GM19193 (cell line): ENCODE data around the gene CENPU.

Experiments used
- POLR2A ChIP-seq: IDR thresholded peaks from 4 replicates; pipeline ENCODE4 v1.6.1; 2011; ENCODE audit not compliant: insufficient read depth, insufficient read length; ENCODE audit errors: extremely low read depth

The CENPU gene

GRCh38 chr4:184689681-184690080, 44.2 kb downstream of the CENPU start:
- no peak for TF ChIP-seq POLR2A

DNA sequence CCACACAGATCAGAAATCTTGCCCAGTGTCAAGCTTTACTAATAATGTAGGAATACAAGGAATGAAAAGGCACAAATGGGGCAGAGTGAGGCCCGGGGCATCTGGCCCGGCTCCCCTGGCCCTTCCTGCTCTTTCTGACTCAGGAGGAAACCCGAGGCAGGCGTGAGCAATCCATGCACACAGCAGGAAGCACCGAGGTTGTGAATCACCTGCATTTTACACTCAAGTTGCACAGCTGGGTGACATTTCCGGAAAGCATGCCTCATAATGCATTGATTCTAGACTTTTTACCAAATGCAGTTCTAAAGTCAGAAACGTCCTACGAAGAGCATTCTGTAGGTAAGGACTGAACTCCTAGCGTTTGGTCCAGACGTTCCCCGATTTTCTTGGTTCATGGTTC, 45.4 kb downstream of the CENPU start:
- TF ChIP-seq POLR2A: no peak

- no peak for TF ChIP-seq POLR2A
Observed at GRCh38 chr4:184688005-184688404, 45.9 kb downstream of the CENPU start.

GRCh38 chr4:184684491-184685189, 49.3 kb downstream of the CENPU start:
- TF ChIP-seq POLR2A: no peak

DNA sequence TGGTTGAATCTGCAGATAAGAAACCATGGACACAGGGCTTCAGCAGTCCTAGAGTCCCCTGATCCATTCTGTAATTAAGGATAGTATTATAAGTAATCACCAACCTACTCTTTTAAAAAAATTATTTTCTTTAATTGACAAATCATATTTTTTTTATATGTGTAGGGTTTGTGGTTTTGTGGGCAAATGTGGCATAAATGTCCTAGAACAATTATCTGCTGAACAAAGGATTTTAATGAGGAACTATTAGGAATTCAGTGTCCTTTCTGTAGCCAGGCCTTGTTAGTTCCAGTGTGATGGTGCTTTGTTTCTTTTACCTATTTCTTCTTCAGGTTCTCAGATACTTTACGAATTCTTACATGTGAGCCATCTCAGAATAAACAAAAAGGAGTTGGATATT, 52.0 kb downstream of the CENPU start:
- TF ChIP-seq POLR2A: no peak

GRCh38 chr4:184680698-184681097, 53.2 kb downstream of the CENPU start:
- TF ChIP-seq POLR2A: no peak

- TF ChIP-seq POLR2A: no peak
Observed at GRCh38 chr4:184675821-184676492, 57.9 kb downstream of the CENPU start.

DNA sequence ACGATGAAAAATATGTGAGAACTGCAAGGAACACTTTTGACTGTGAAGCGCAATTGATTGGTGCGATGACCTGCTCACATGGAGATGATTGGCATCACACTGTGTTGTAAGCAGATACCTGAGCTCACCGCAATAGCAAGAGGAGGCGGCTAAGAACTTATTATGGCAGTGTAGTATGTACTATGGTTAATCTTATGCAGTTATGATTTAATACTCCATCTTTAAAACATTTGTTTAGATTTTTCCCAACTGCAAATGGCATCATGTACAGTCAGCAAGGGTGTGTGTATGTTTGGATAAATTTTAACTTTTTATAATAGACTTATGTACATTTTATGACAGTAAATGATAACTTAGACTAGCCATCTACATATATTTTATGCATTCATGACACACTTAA, 58.9 kb downstream of the CENPU start:
- no peak for TF ChIP-seq POLR2A

DNA sequence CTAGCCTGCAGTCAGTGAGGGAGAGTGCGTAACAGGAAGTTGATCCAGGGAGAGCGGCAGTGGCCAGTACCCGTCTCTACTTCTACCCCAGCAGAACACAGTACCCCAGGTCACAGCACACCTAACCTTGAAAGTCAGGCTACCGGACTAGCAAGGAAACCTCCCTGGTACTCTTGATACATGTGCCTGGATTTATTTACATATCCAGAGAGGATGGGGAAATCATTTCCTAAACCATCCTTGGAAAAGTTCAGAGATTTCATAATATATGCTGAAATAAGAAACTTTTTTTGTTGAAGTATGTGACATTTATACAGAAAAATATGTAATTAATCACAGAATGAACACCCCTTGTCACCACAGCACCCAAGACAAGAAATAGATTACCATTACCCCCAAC, 59.9 kb downstream of the CENPU start:
- no peak for TF ChIP-seq POLR2A

GRCh38 chr4:184672741-184673140, 61.2 kb downstream of the CENPU start:
- TF ChIP-seq POLR2A: no peak

GRCh38 chr4:184671101-184671500, 62.8 kb downstream of the CENPU start:
- TF ChIP-seq POLR2A: no peak

- TF ChIP-seq POLR2A: no peak
Observed at GRCh38 chr4:184669251-184669650, 64.6 kb downstream of the CENPU start.

GRCh38 chr4:184668511-184669114, 65.3 kb downstream of the CENPU start:
- TF ChIP-seq POLR2A: no peak

DNA sequence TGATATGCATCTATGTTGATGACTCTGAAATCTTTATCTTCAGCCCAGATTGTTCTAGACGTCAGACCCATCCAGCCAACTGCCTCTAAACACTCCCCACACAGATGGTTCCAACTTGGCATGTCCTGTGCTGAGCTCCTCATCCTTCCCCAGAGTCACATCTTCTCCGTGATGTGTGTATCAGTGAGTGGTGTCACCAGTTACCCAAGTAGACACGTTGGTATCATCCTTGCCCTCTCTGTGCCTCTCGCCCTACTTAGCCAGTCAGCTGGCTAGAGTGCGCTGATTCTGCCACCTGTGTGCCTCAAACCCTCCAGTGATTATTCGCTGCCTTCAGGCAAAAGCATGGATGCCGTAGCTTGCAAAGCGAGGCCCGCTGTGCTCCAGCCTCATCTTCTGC, 65.8 kb downstream of the CENPU start:
- TF ChIP-seq POLR2A: no peak

DNA sequence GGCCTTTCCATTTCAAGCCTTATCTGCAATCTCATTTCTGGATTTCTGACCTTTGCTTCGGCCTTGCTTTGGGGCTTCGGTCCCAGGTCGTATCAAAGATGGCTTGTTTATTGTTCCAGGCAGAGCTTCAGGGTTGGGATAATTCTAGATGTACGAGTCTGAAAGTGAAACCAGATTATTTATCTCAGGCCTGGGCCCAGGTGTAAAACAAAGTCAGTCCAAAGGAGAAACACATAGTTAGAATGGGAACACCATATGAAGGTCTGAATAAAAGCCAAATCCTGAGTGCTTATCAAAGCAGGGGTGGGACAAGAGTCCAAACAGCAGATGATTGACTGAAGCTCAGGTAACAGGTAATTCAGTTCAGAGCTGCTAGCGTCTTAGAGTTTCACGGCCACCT, 67.2 kb downstream of the CENPU start:
- TF ChIP-seq POLR2A: no peak

DNA sequence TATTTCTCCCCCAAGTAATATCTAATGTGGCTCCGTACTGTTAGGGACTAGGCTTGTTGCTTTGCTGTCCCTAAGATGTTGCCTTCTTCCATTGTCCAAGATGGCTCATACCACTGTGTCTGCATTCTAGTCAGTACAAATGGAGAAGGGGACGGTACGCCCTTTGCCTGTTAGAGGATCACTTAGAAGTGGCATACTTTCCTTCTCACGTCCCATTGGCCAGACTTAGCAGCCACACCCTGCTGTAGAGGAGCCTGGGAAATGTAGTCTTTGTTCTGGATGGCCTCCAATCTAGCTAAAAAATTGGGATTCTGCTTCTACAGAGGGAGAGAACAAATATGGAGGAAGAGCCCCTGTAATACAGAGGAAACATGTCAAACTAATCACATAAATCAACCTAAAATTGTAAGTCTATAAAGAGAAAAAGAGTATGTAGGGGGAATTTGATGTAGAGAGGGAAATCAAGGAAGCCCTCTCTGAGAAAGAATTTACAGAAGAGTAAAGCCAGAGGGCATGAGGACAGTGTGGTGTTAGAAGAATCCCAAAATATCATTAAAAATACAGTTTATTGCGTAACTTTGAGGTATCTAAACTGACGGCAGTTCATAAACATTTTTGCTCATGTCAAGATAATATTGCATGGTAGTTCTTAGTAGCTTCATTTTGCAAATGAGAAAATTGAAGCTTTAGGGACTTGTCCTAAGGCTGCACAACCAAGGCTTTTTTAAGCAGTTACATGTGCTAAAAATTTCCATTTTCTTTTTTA, 69.3 kb downstream of the CENPU start:
- TF ChIP-seq POLR2A: no peak

GRCh38 chr4:184662236-184662635, 71.7 kb downstream of the CENPU start:
- TF ChIP-seq POLR2A: no peak
